ENCODE measurements around the gene OPTC.

DNA sequence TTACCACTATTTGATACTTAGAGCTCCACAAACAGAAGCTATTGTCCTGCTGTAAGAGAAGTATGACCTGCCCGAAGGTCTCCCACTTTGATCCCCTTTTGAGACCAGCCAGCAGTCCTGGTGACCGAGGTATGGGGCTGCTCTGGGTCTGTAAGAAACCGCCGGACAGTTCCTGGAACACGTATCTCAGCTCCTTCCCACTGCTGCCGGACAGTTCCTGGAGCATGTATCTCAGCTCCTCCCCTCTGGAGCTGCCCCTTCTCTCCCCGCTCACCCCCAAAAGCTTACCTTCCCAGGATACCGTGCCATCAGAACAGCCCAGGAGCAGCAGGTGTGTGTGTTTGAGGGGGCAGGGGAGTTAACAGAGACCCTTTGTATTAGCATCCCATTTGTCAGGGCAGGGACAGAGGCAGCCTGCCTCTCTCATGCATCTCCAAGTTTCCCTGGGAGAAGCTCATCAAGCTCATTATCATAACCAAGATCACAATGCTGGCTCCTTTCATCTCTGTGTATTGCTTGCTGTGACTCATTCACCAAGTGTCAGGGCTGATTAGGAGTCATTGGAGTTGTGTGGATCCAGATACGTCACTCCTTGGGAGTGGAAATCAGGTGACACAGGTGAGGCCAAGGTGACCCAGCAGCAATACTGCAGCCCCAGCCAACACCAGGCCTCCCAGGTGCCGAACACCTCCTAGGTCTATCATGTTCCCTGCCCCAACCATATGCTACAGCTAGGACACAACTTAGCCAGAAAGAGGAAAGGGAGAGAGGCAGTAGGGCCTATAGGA lies 25.3 kb downstream of the OPTC start:
- no peak for TF ChIP-seq CTCF (IDR thresholded peaks at IDR 0.05; ENCODE audit: insufficient read depth, low read length, poor library complexity, severe bottlenecking)
- TF ChIP-seq EZH2phosphoT487 (conservative IDR thresholded peaks at IDR 0.05; ENCODE audit: low read length): no peak

All from SU-DHL-6 (cell line).